ENCODE results near the gene TTC28.

- TF ChIP-seq CTCF (IDR thresholded peaks at IDR 0.05) (no peak), POLR2A (IDR thresholded peaks at IDR 0.05; ENCODE audit: low read depth) (no peak), EP300 (IDR thresholded peaks at IDR 0.05) (no peak), POLR2AphosphoS5 (IDR thresholded peaks at IDR 0.05) (no peak)
These were observed 682.7 kb downstream of the TTC28 start for GRCh38 chr22:27996981-27997380.

All from esophagus muscularis mucosa (tissue), 4 donors.